ENCODE data around the gene HM13. TPM values are rescaled to one million over a fixed set of nuclear protein-coding genes. Genes with fewer than 3 reads are reported as not detected.

The HM13 gene
- total RNA-seq, 2 donors from 2014 or later: 120 to 206 TPM

- no peak overlapping the region for H3K9ac ChIP-seq (ENCODE audit: extremely low read depth, low read length, poor library complexity, severe bottlenecking)
- no peaks in the 10 kb centered on the region for H3K27me3 ChIP-seq (ENCODE audit: control insufficient read depth, insufficient read depth, low read length, poor library complexity, severe bottlenecking)
- H3K4me3 ChIP-seq (ENCODE audit: low read length): no peak overlapping the region
- Mint-ChIP-seq H3K9me3 (no peaks in the 10 kb centered on the region), H3K27ac (no peak overlapping the region), H3K4me3 (no peak overlapping the region), H3K4me1 (no peaks in the 10 kb centered on the region), H3K27me3 (ENCODE audit: insufficient read depth) (no peaks in the 10 kb centered on the region), H3K36me3 (ENCODE audit: low read depth) (peaks cover 77% of the 10 kb centered on the region)
- no peaks in the 10 kb centered on the region for H3K9me3 ChIP-seq (ENCODE audit: control insufficient read depth, low read length)
- no peak for TF ChIP-seq CTCF (conservative IDR thresholded peaks at IDR 0.05)
- H3K4me1 ChIP-seq (ENCODE audit: control insufficient read depth, insufficient read depth, low read length): no peaks in the 10 kb centered on the region
- 93 to 95% methylated on average over 5 of the region's 5 CpGs for WGBS, 2 experiments (ENCODE audit: insufficient coverage in 1 of 2, insufficient read length in 1 of 2)
- DNase-seq: no peak
- H3K27ac ChIP-seq (ENCODE audit: low read depth, low read length): no peak overlapping the region
- peaks cover 72% of the 10 kb centered on the region for H3K36me3 ChIP-seq (ENCODE audit: control insufficient read depth, insufficient read depth, low read length)
Measured at GRCh38 chr20:31536575-31536974, 22.3 kb downstream of the HM13 start.

GRCh38 chr20:31537116-31537871 lies 23.1 kb downstream of the HM13 start:
- H3K4me3 Mint-ChIP-seq: no peak overlapping the region

DNA sequence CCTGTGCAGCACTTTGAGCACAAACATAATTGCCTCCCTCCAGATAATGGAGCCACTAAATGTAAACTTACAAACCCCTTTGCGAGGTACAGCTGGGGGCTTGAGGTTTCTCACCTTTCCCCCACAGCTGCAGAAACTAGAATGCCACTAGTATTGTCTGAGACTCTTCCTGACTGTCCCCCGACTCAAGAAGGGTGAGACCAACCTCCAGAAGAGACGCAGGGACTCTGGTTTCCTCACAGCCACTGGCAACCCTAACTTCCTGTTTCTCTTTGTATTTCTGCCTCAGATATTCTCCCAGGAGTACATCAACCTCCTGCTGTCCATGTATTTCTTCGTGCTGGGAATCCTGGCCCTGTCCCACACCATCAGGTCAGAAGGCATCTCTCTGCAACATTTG lies 23.6 kb downstream of the HM13 start:
- 88 to 93% methylated on average over 4 of the region's 4 CpGs for WGBS, 2 experiments (ENCODE audit: insufficient coverage in 1 of 2, insufficient read length in 1 of 2)
- TF ChIP-seq CTCF (conservative IDR thresholded peaks at IDR 0.05): no peak
- peaks cover 70% of the 10 kb centered on the region for H3K36me3 ChIP-seq (ENCODE audit: control insufficient read depth, insufficient read depth, low read length)
- Mint-ChIP-seq H3K4me3 (no peak overlapping the region), H3K27ac (no peak overlapping the region), H3K4me1 (no peaks in the 10 kb centered on the region), H3K27me3 (ENCODE audit: insufficient read depth) (no peaks in the 10 kb centered on the region), H3K9me3 (no peaks in the 10 kb centered on the region), H3K36me3 (ENCODE audit: low read depth) (peaks cover 77% of the 10 kb centered on the region)
- H3K27me3 ChIP-seq (ENCODE audit: control insufficient read depth, insufficient read depth, low read length, poor library complexity, severe bottlenecking): no peaks in the 10 kb centered on the region
- H3K9me3 ChIP-seq (ENCODE audit: control insufficient read depth, low read length): no peaks in the 10 kb centered on the region
- no peak overlapping the region for H3K27ac ChIP-seq (ENCODE audit: low read depth, low read length)
- H3K9ac ChIP-seq (ENCODE audit: extremely low read depth, low read length, poor library complexity, severe bottlenecking): no peak overlapping the region
- DNase-seq: no peak
- no peak overlapping the region for H3K4me3 ChIP-seq (ENCODE audit: low read length)
- H3K4me1 ChIP-seq (ENCODE audit: control insufficient read depth, insufficient read depth, low read length): no peaks in the 10 kb centered on the region

More at GRCh38 chr20:31537116-31537871, 23.1 kb downstream of the HM13 start:
- Histone ChIP-seq H3K9ac (ENCODE audit: extremely low read depth, low read length, poor library complexity, severe bottlenecking) (no peak overlapping the region), H3K9me3 (ENCODE audit: control insufficient read depth, low read length) (no peaks in the 10 kb centered on the region), H3K27ac (ENCODE audit: low read depth, low read length) (no peak overlapping the region), H3K4me1 (ENCODE audit: control insufficient read depth, insufficient read depth, low read length) (no peaks in the 10 kb centered on the region), H3K36me3 (ENCODE audit: control insufficient read depth, insufficient read depth, low read length) (peaks cover 70% of the 10 kb centered on the region), H3K27me3 (ENCODE audit: control insufficient read depth, insufficient read depth, low read length, poor library complexity, severe bottlenecking) (no peaks in the 10 kb centered on the region), H3K4me3 (ENCODE audit: low read length) (no peak overlapping the region)
- WGBS, 2 experiments (ENCODE audit: insufficient coverage in 1 of 2, insufficient read length in 1 of 2): 94 to 96% methylated on average over 7 to 8 of the region's 8 CpGs
- Mint-ChIP-seq H3K27me3 (ENCODE audit: insufficient read depth) (no peaks in the 10 kb centered on the region), H3K9me3 (no peaks in the 10 kb centered on the region), H3K36me3 (ENCODE audit: low read depth) (peaks cover 77% of the 10 kb centered on the region), H3K4me1 (no peaks in the 10 kb centered on the region), H3K27ac (no peak overlapping the region)
- no peak for TF ChIP-seq CTCF (conservative IDR thresholded peaks at IDR 0.05)
- DNase-seq: no peak

Measured in endodermal cell (in vitro differentiated cells).